Peyer's patch (tissue), 4 donors: Measurements from ENCODE around the gene LDLRAD4.

Experiments
- CTCF ChIP-seq, 6 experiments: fragments of 450-650 bp in 4 of 6; fragments of 200-600 bp in 2 of 6; sonication (generic) in 1 of 6; IDR thresholded peaks; one replicate each; pipeline ENCODE4 v1.5.1; 2017 to 2019; ENCODE audit warnings: antibody characterized with exemption in 6 of 6, mild to moderate bottlenecking in 3 of 6, moderate library complexity in 1 of 6
- POLR2A ChIP-seq, 2 donors: fragments of 450-650 bp; IDR thresholded peaks; one replicate each; pipeline ENCODE4 v1.5.1; 2017; ENCODE audit warnings: antibody characterized with exemption in 2 of 2, mild to moderate bottlenecking in 2 of 2, moderate library complexity in 2 of 2

GRCh38 chr18:13688191-13689136 lies 469.9 kb downstream of the LDLRAD4 start:
- TF ChIP-seq CTCF (IDR thresholded peaks at IDR 0.05), result no peak
- TF ChIP-seq POLR2A (IDR thresholded peaks at IDR 0.05), result no peak
